Upper lobe of left lung (tissue), 4 donors: ENCODE data around the gene R3HDM4.

ENCODE experiments used
- EP300 ChIP-seq, 4 donors: sonication (generic); formaldehyde crosslinking; IDR thresholded peaks; one replicate each; pipeline ENCODE4 v1.5.1; 2017; ENCODE audit warnings: antibody characterized with exemption in 4 of 4, control low read depth in 2 of 4
- POLR2A ChIP-seq, 4 donors: fragments of 450-650 bp; IDR thresholded peaks; one replicate each; pipeline ENCODE4 v1.5.1; 2016 to 2017; ENCODE audit warnings: antibody characterized with exemption in 4 of 4, mild to moderate bottlenecking in 2 of 4
- TF ChIP-seq, protein P1 (sequence below), 6 experiments: fragments of 450-650 bp in 4 of 6; fragments of 200-600 bp in 2 of 6; sonication (generic) in 2 of 6; IDR thresholded peaks; one replicate each; pipeline ENCODE4 v1.5.1; 2016 to 2019; ENCODE audit warnings: antibody characterized with exemption in 6 of 6

DNA sequence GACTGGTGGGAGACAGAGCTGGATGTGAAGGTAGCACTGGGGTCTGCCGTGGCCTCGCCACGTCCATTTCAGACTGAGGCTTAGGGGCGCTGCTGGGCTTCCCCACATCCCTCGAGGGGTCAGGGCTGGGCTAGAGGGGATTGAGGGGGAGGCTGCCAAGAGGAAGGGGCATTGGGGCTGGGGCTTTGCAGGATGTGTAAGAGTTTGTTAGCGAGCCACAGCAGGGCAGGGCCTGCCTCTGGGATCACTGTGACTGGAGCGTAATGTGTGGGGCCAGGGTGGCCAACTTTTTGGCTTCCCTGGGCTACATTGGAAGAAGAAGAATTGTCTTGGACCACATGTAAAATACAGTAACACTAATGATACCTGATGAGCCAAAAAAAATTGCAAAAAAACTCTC lies 26.9 kb upstream of the R3HDM4 start:
- TF ChIP-seq, protein P1, sequence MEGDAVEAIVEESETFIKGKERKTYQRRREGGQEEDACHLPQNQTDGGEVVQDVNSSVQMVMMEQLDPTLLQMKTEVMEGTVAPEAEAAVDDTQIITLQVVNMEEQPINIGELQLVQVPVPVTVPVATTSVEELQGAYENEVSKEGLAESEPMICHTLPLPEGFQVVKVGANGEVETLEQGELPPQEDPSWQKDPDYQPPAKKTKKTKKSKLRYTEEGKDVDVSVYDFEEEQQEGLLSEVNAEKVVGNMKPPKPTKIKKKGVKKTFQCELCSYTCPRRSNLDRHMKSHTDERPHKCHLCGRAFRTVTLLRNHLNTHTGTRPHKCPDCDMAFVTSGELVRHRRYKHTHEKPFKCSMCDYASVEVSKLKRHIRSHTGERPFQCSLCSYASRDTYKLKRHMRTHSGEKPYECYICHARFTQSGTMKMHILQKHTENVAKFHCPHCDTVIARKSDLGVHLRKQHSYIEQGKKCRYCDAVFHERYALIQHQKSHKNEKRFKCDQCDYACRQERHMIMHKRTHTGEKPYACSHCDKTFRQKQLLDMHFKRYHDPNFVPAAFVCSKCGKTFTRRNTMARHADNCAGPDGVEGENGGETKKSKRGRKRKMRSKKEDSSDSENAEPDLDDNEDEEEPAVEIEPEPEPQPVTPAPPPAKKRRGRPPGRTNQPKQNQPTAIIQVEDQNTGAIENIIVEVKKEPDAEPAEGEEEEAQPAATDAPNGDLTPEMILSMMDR (IDR thresholded peaks at IDR 0.05), result no peak
- TF ChIP-seq POLR2A (IDR thresholded peaks at IDR 0.05), result no peak
- no peak for TF ChIP-seq EP300 (IDR thresholded peaks at IDR 0.05)
